ENCODE data around the gene PMEL.

DNA sequence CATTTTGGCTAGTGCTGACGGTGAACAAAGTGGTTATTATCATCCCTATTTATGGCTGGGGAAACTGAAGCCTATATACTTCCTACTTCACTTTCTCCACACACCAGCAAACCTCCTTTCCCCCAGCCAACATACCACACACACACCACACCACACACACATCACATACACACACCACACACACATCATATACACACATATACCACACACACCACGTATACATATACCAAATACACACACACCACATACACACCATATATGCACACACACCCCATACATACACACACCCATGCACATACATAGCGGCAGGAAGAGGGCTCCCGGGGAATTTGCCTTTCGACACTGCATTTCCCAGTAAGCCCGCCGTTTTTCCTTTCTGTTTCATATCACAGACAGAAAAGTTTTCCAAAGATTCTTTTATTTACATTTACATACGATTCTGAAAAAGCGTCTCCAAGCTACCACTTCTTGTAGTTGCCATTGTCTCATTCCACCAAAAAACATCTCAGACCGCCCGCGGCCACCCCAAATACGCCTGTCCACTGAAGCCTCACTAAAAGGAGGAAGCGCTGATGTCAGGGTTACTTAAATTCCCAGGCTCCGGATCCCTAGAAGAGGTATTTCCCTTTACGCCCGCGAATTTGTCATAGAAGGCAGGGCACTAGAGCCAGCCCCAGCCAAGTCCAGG, 7.2 kb upstream of the PMEL start:
- TF ChIP-seq MXI1 (IDR thresholded peaks at IDR 0.05; ENCODE audit: low read depth, low read length) (no peak), EZH2 (IDR thresholded peaks at IDR 0.05; ENCODE audit: borderline replicate concordance, low read depth, low read length) (no peak), POLR2AphosphoS5 (IDR thresholded peaks at IDR 0.05; ENCODE audit: control insufficient read depth, insufficient read depth, low read depth, low read length) (peak; percentile 31; the same call in 1 of the 2 replicates), JUND (IDR thresholded peaks at IDR 0.05; ENCODE audit: borderline replicate concordance, low read depth, low read length) (no peak), JUND (tag; IDR thresholded peaks at IDR 0.05; ENCODE audit: borderline replicate concordance, low read depth, low read length) (no peak), MAFK (IDR thresholded peaks at IDR 0.05; ENCODE audit: low read length) (no peak), ADNP (tag; IDR thresholded peaks at IDR 0.05) (no peak), GABPA (tag; conservative IDR thresholded peaks at IDR 0.05; ENCODE audit: low read depth) (no peak), ZNF12 (CRISPR knock-in tag; IDR thresholded peaks at IDR 0.05) (no peak), ZFP36 (IDR thresholded peaks at IDR 0.05; ENCODE audit: low read depth, low read length, partially characterized antibody) (no peak)
- TF ChIP-seq, protein P1, sequence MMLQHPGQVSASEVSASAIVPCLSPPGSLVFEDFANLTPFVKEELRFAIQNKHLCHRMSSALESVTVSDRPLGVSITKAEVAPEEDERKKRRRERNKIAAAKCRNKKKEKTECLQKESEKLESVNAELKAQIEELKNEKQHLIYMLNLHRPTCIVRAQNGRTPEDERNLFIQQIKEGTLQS (IDR thresholded peaks at IDR 0.05) = no peak
- TF ChIP-seq, protein P1 (CRISPR knock-in tag; conservative IDR thresholded peaks at IDR 0.05) = no peak
